CD14-positive monocyte (primary cell): ENCODE data around the gene MYO1H. TPM values are rescaled to one million over a fixed set of nuclear protein-coding genes. Genes with fewer than 3 reads are reported as not detected.

ENCODE experiments used
- DNase-seq, 3 donors: peaks; one replicate each; pipeline ENCODE4 v3.0.0-alpha.2; 2011 to 2022
- H2AFZ ChIP-seq: 2 replicates; pipeline ENCODE4 v1.6.0; 2012; ENCODE audit warnings: mild to moderate bottlenecking, low read depth, low read length, inconsistent platforms; ENCODE audit not compliant: insufficient read depth, poor library complexity, severe bottlenecking
- H3K27ac ChIP-seq, 2 donors: 1 replicate in 1 of 2; 2 replicates in 1 of 2; pipeline ENCODE4 v1.5.1; 2012 to 2013; ENCODE audit warnings: low read length in 2 of 2, control low read depth in 1 of 2, inconsistent platforms in 1 of 2, low read depth in 1 of 2, mild to moderate bottlenecking in 1 of 2
- H3K27me3 ChIP-seq, 2 donors: one replicate each; pipeline versions ENCODE4 v1.6.0 to v1.6.1; 2011 to 2013; ENCODE audit warnings: low read length in 2 of 2; ENCODE audit not compliant: control insufficient read depth in 2 of 2, insufficient read depth in 2 of 2
- H3K36me3 ChIP-seq, 2 donors: replicated peaks in 1 of 2; 1 replicate in 1 of 2; 2 replicates in 1 of 2; pipeline versions ENCODE4 v1.5.1 to v1.6.1; 2012 to 2013; ENCODE audit warnings: low read length in 2 of 2, control low read depth in 1 of 2, inconsistent platforms in 1 of 2, mild to moderate bottlenecking in 1 of 2; ENCODE audit not compliant: insufficient read depth in 2 of 2, control insufficient read depth in 1 of 2
- H3K4me1 ChIP-seq, 2 donors: 1 replicate in 1 of 2; 2 replicates in 1 of 2; pipeline versions ENCODE4 v1.5.1 to v1.6.1; 2012 to 2013; ENCODE audit warnings: low read length in 2 of 2, control low read depth in 1 of 2, inconsistent platforms in 1 of 2, mild to moderate bottlenecking in 1 of 2, moderate library complexity in 1 of 2; ENCODE audit not compliant: insufficient read depth in 2 of 2, control insufficient read depth in 1 of 2
- H3K4me2 ChIP-seq: replicated peaks from 2 replicates; pipeline ENCODE3; 2012; ENCODE audit warnings: low read length, moderate library complexity, mild to moderate bottlenecking; ENCODE audit not compliant: poor library complexity, severe bottlenecking; ENCODE audit errors: extremely low read depth
- H3K4me3 ChIP-seq, 3 experiments: fragments of 200-600 bp in 1 of 3; sonication (generic) in 1 of 3; replicated peaks in 1 of 3; 1 replicate in 2 of 3; 2 replicates in 1 of 3; pipeline ENCODE4 v1.5.1; 2011 to 2013; ENCODE audit warnings: low read length in 3 of 3, mild to moderate bottlenecking in 3 of 3, control low read depth in 2 of 3, low read depth in 2 of 3, inconsistent platforms in 1 of 3, moderate library complexity in 1 of 3
- H3K79me2 ChIP-seq: 2 replicates; pipeline ENCODE4 v1.6.0; 2012; ENCODE audit warnings: mild to moderate bottlenecking, control low read depth, inconsistent platforms, low read length, moderate library complexity; ENCODE audit not compliant: insufficient read depth
- H3K9ac ChIP-seq: 2 replicates; pipeline ENCODE4 v1.6.0; 2017; ENCODE audit warnings: low read length, mild to moderate bottlenecking; ENCODE audit not compliant: insufficient read depth, poor library complexity, severe bottlenecking
- H3K9me3 ChIP-seq, 2 donors: replicated peaks in 1 of 2; 1 replicate in 1 of 2; 2 replicates in 1 of 2; pipeline versions ENCODE4 v1.5.1 to v1.6.1; 2012 to 2013; ENCODE audit warnings: low read length in 2 of 2, control low read depth in 1 of 2; ENCODE audit not compliant: control insufficient read depth in 1 of 2, insufficient read depth in 1 of 2
- H4K20me1 ChIP-seq: 2 replicates; pipeline ENCODE4 v1.6.0; 2012; ENCODE audit warnings: mild to moderate bottlenecking, low read length, control low read depth, moderate library complexity; ENCODE audit not compliant: insufficient read depth
- H3K27ac Mint-ChIP-seq, 7 donors: one replicate each; pipeline ENCODE4 v1.8.0; 2020; ENCODE audit warnings: mild to moderate bottlenecking in 7 of 7, mixed read lengths in 7 of 7, moderate library complexity in 6 of 7, inconsistent platforms in 2 of 7
- H3K27me3 Mint-ChIP-seq, 3 donors: one replicate each; pipeline ENCODE4 v1.8.0; 2021 to 2022; ENCODE audit warnings: low read depth in 3 of 3, mild to moderate bottlenecking in 3 of 3, mixed read lengths in 3 of 3, moderate library complexity in 3 of 3, inconsistent platforms in 1 of 3
- H3K36me3 Mint-ChIP-seq, 2 donors: one replicate each; pipeline ENCODE4 v1.8.0; 2020; ENCODE audit warnings: mixed read lengths in 2 of 2, inconsistent platforms in 1 of 2, mild to moderate bottlenecking in 1 of 2
- H3K4me1 Mint-ChIP-seq: one replicate; pipeline ENCODE4 v1.8.0; 2020; ENCODE audit warnings: mild to moderate bottlenecking, mixed read lengths
- H3K4me3 Mint-ChIP-seq, 2 donors: one replicate each; pipeline ENCODE4 v1.8.0; 2020; ENCODE audit warnings: mild to moderate bottlenecking in 2 of 2, mixed read lengths in 2 of 2, moderate library complexity in 1 of 2
- H3K9me3 Mint-ChIP-seq, 7 donors: one replicate each; pipeline ENCODE4 v1.8.0; 2020 to 2022; ENCODE audit warnings: mixed read lengths in 7 of 7, mild to moderate bottlenecking in 6 of 7, moderate library complexity in 6 of 7, inconsistent platforms in 2 of 7
- CTCF ChIP-seq: fragments of 200-600 bp; IDR thresholded peaks from one replicate; pipeline ENCODE4 v1.8.0; 2022; ENCODE audit warnings: antibody characterized with exemption, mild to moderate bottlenecking
- WGBS: methylation state at CpG from one replicate; pipeline ENCODE4 v1.1.5; 2013; ENCODE audit warnings: missing lambda C conversion rate; ENCODE audit not compliant: insufficient coverage; 5-methylcytosine and 5-hydroxymethylcytosine counted together
- intact Hi-C, 2 donors: fragments of 100-400 bp; cut with micrococcal nuclease; formaldehyde crosslinking; loops; one replicate each; pipeline versions ENCODE4 v1.15.0 to v1.15.1; 2023
- polyA minus RNA-seq: library from RNA; depleted of rRNA, polyadenylated mRNA; stranded (reverse); fragments of >200 nt; gene quantifications from 2 replicates; pipeline ENCODE4 v1.2.3, GENCODE V29; 2012
- polyA plus RNA-seq, 3 donors: library from polyadenylated mRNA; depleted of rRNA in 1 of 3; unstranded in 2 of 3; stranded (reverse) in 1 of 3; fragments of 300-500 nt in 2 of 3; fragments of >200 nt in 1 of 3; fragmentation: Illumina TruSeq in 2 of 3; gene quantifications; 1 replicate in 2 of 3; 2 replicates in 1 of 3; pipeline ENCODE4 v1.2.3, GENCODE V29; 2012 to 2021
- total RNA-seq, 12 experiments: library from RNA in 1 of 12; stranded (reverse) in 1 of 12; fragments of 120-200 nt in 1 of 12; gene quantifications; one replicate each; pipeline ENCODE4 v1.2.4 and lab custom pipeline; 2013 to 2026; ENCODE audit warnings: mixed read lengths in 6 of 12, inconsistent platforms in 1 of 12

MYO1H gene, protein sequence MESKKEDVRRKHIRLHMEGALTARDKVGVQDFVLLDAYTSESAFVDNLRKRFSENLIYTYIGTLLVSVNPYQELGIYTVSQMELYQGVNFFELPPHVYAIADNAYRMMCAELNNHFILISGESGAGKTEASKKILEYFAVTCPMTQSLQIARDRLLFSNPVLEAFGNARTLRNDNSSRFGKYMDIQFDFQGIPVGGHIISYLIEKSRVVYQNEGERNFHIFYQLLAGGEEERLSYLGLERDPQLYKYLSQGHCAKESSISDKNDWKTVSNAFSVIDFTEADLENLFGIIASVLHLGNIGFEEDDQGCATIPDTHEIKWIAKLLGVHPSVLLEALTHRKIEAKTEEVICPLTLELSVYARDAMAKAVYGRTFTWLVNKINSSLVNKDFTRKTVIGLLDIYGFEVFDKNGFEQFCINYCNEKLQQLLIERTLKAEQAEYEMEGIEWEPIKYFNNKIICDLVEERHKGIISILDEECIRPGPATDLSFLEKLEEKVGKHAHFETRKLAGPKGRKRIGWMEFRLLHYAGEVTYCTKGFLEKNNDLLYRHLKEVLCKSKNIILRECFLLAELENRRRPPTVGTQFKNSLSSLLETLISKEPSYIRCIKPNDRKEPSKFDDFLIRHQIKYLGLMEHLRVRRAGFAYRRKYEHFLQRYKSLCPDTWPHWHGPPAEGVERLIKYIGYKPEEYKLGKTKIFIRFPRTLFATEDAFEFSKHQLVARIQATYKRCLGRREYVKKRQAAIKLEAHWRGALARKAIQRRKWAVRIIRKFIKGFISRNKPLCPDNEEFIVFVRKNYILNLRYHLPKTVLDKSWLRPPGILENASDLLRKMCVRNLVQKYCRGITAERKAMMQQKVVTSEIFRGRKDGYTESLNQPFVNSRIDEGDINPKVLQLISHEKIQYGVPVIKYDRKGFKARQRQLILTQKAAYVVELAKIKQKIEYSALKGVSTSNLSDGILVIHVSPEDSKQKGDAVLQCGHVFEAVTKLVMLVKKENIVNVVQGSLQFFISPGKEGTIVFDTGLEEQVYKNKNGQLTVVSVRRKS
- total RNA-seq (2013) = not detected
- polyA plus RNA-seq (not detected), polyA minus RNA-seq (not detected in 2 replicates), total RNA-seq (lab: John Stamatoyannopoulos, UW) (0 to 2.9 (median 0.08) reads per million in 11 experiments)

DNA sequence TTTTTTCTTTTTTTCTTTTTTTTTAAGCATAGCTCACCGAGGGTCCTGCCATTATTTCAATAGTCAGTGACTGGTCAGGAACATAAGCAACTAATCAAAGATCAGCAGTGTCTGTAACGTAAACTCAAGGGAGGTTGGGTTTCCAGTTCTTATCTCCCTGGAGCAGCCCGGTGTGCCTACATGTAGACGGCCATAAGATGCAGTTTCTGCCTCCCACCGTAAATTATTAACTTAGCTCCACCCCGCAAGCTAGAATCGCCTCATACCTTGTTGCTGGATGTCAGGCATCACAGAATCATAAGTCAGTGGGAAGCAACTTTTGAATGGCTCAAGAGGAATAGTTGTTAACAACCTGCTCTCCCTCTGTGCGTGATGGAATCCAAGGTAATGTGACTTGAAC is at the start of gene MYO1H:
Gene MYO1H (plus strand): TSS at position 312 of the 400 bp plus-strand sequence. CDS start 61 bp downstream, at position 373.
- intact Hi-C loops = no loop called here
- TF ChIP-seq CTCF = no peak
- peaks cover 0 to 7% (median 0%) of the 10 kb centered on the region in 7 donors for H3K9me3 Mint-ChIP-seq
- H3K9me3 ChIP-seq = no peaks in the 10 kb centered on the region
- no peak within 1 kb of the TSS for H3K27ac ChIP-seq
- no peaks in the 10 kb centered on the region for H4K20me1 ChIP-seq
- no peak within 1 kb of the TSS for H2AFZ ChIP-seq
- no peak for DNase-seq
- no peak within 1 kb of the TSS for H3K4me3 ChIP-seq
- H3K4me2 ChIP-seq = no peak within 1 kb of the TSS
- H3K9ac ChIP-seq = no peak within 1 kb of the TSS
- H3K4me1 Mint-ChIP-seq = no peaks in the 10 kb centered on the region
- H3K4me1 ChIP-seq = no peaks in the 10 kb centered on the region
- no peak within 1 kb of the TSS for H3K27ac Mint-ChIP-seq
- H3K79me2 ChIP-seq = no peaks in the 10 kb centered on the region
- WGBS = 91% methylated on average over 5 of the region's 8 CpGs
- no peak within 1 kb of the TSS for H3K4me3 Mint-ChIP-seq
- no peaks in the 10 kb centered on the region for H3K36me3 Mint-ChIP-seq
- no peaks in the 10 kb centered on the region for H3K36me3 ChIP-seq
- peaks cover 0 to 7% (median 2%) of the 10 kb centered on the region in 3 donors for H3K27me3 Mint-ChIP-seq
- no peaks in the 10 kb centered on the region for H3K27me3 ChIP-seq

- 88% methylated on average over 5 of the region's 7 CpGs for WGBS
- Histone ChIP-seq H3K36me3 (no peaks in the 10 kb centered on the region), H4K20me1 (no peaks in the 10 kb centered on the region), H3K9ac (no peak overlapping the region), H3K9me3 (no peaks in the 10 kb centered on the region), H2AFZ (no peak overlapping the region), H3K4me2 (no peak overlapping the region), H3K4me1 (no peaks in the 10 kb centered on the region), H3K79me2 (no peaks in the 10 kb centered on the region), H3K27me3 (peaks cover 0 to 5% of the 10 kb centered on the region in 2 donors), H3K27ac (no peak overlapping the region), H3K4me3 (no peak overlapping the region)
- intact Hi-C loops = no loop called here
- Mint-ChIP-seq H3K4me3 (no peak overlapping the region), H3K9me3 (no peaks in the 10 kb centered on the region), H3K36me3 (no peaks in the 10 kb centered on the region), H3K27ac (no peak overlapping the region), H3K27me3 (peaks cover 7 to 13% (median 11%) of the 10 kb centered on the region in 3 donors), H3K4me1 (no peaks in the 10 kb centered on the region)
- no peak for DNase-seq
- no peak for TF ChIP-seq CTCF
Observed at GRCh38 chr12:109299849-109300248, 47.9 kb upstream of the MYO1H start.
